ENCODE measurements around the gene PEX5L. TPM values are rescaled to one million over a fixed set of nuclear protein-coding genes. Genes with fewer than 3 reads are reported as not detected.

Gene PEX5L
- total RNA-seq, 1 experiment from 2014 or later, result 0.60 TPM

DNA sequence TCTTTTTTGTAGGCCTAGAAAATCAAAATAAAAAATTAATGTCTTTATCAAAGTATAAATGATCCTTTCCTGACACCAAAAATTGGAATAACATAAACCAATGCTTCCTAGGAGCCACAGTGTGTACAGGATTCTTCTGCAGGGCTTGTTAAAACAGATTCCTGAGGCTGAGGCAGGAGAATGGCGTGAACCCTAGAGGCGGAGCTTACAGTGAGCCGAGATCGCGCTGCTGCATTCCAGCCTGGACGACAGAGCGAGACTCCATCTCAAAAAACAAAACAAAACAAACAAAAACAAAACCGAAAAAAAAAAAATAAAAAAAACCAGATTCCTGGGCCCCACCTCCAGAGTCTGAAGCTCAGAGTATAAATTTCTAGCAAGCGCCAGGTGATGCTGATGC lies 78.0 kb downstream of the PEX5L start:
- Histone ChIP-seq H3K9me2 (replicated peaks; ENCODE audit: insufficient read depth, low read length) (no peaks in the 10 kb centered on the region), H3K36me3 (ENCODE audit: insufficient read depth, low read length) (no peaks in the 10 kb centered on the region), H3K4me1 (ENCODE audit: low read length) (peaks cover 99% of the 10 kb centered on the region), H3K9ac (ENCODE audit: low read length) (no peak overlapping the region), H3K27me3 (ENCODE audit: low read length) (no peaks in the 10 kb centered on the region), H3K9me3 (ENCODE audit: low read length) (no peaks in the 10 kb centered on the region), H3K4me2 (ENCODE audit: low read depth, low read length, poor library complexity, severe bottlenecking) (peak overlapping the region; percentile 81), H4K20me1 (ENCODE audit: insufficient read depth, low read depth, low read length) (no peaks in the 10 kb centered on the region), H3K79me2 (ENCODE audit: low read length) (no peaks in the 10 kb centered on the region), H3K27ac (ENCODE audit: low read length) (peak overlapping the region; percentile 99), H2AFZ (ENCODE audit: low read length) (no peak overlapping the region), H3K4me3 (ENCODE audit: low read length) (no peak overlapping the region)
- DNase-seq, result no peak

DNA sequence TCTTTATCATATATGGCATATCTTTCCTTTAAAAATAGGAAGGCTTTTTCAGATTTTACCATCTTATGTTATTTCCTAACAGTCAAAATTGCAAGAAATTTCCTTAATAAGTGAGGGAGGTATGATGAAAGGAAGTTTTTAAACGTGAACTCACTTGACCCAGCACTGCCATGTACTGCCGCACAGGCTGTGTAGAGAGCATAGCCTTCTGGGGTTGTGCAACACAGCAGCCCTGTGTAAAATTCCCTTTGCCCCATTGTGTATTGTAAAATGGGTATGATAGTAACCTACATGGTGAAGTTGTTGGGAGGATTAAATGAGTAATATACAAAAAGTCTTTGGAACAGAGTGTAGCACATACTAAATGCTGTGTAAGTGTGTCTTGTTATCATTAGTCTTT lies 78.6 kb downstream of the PEX5L start:
- Histone ChIP-seq H3K36me3 (ENCODE audit: insufficient read depth, low read length) (no peaks in the 10 kb centered on the region), H2AFZ (ENCODE audit: low read length) (no peak overlapping the region), H3K4me3 (ENCODE audit: low read length) (peak overlapping the region; percentile 60), H3K27ac (ENCODE audit: low read length) (peak overlapping the region; percentile 99), H3K9me3 (ENCODE audit: low read length) (no peaks in the 10 kb centered on the region), H4K20me1 (ENCODE audit: insufficient read depth, low read depth, low read length) (no peaks in the 10 kb centered on the region), H3K79me2 (ENCODE audit: low read length) (no peaks in the 10 kb centered on the region), H3K9ac (ENCODE audit: low read length) (peak overlapping the region; percentile 77), H3K27me3 (ENCODE audit: low read length) (no peaks in the 10 kb centered on the region), H3K4me1 (ENCODE audit: low read length) (peaks cover 98% of the 10 kb centered on the region), H3K4me2 (ENCODE audit: low read depth, low read length, poor library complexity, severe bottlenecking) (peak overlapping the region; percentile 81), H3K9me2 (replicated peaks; ENCODE audit: insufficient read depth, low read length) (no peaks in the 10 kb centered on the region)
- DNase-seq, result no peak

DNA sequence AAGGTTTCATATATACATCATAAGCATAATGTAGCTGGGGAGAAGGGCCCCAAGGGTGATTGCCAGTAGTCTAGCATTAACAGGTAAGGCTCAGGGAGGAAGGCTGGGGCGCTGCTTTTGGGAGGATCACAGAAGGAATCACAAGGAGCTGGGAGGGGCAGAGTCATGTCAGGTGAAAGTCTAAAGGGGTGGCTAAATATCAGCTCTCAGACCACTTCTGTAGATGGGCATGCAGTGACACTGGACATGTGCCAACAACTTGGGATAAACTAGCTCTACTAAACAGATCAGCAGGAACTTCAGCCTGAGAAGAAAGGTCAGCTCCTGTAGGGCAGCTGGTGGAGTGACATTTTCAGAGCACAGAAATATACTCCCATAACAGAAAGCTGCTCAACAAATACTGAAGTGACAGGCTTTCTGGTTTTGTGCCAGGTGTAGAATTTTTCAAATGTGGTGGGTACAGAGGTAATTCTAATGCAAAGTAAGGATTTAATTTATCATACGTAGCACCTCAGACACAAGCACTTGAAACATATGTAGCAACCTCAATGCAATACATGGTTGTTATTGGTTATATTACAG lies 79.4 kb downstream of the PEX5L start:
- Histone ChIP-seq H2AFZ (ENCODE audit: low read length) (no peak overlapping the region), H3K4me3 (ENCODE audit: low read length) (peak overlapping the region; percentile 60), H3K9ac (ENCODE audit: low read length) (peak overlapping the region; percentile 77), H3K4me2 (ENCODE audit: low read depth, low read length, poor library complexity, severe bottlenecking) (peak overlapping the region; percentile 81), H3K9me3 (ENCODE audit: low read length) (no peaks in the 10 kb centered on the region), H3K27ac (ENCODE audit: low read length) (peak overlapping the region; percentile 99), H3K9me2 (replicated peaks; ENCODE audit: insufficient read depth, low read length) (no peaks in the 10 kb centered on the region), H3K4me1 (ENCODE audit: low read length) (peaks cover 90% of the 10 kb centered on the region), H3K27me3 (ENCODE audit: low read length) (no peaks in the 10 kb centered on the region), H3K36me3 (ENCODE audit: insufficient read depth, low read length) (no peaks in the 10 kb centered on the region), H4K20me1 (ENCODE audit: insufficient read depth, low read depth, low read length) (no peaks in the 10 kb centered on the region), H3K79me2 (ENCODE audit: low read length) (no peaks in the 10 kb centered on the region)
- DNase-seq, result peak; percentile 84

DNA sequence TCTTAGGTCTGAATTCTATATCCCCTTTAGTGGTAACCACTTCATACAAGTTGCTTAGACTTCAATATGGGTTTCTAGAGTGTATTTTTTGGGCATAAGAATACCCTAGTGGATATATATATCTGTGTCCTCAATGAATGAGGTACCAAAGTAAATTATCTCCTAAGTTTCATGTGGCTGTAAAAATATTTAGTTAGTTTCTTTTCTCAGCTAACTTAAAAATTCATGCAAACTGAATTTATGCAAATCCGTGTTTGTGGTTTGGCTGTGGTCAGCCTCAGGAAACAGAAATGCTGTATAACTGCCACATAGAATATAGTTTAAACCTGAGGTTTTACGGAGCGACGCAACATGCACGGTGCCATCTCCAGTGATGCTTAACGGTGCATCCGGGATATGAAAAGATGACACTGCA lies 80.3 kb downstream of the PEX5L start:
- H3K36me3 ChIP-seq (ENCODE audit: insufficient read depth, low read length), result no peaks in the 10 kb centered on the region
- no peaks in the 10 kb centered on the region for H3K9me2 ChIP-seq (replicated peaks; ENCODE audit: insufficient read depth, low read length)
- H3K9me3 ChIP-seq (ENCODE audit: low read length), result no peaks in the 10 kb centered on the region
- DNase-seq, result peak; percentile 93
- peaks cover 82% of the 10 kb centered on the region for H3K4me1 ChIP-seq (ENCODE audit: low read length)
- H3K79me2 ChIP-seq (ENCODE audit: low read length), result no peaks in the 10 kb centered on the region
- peak overlapping the region; percentile 99 for H3K27ac ChIP-seq (ENCODE audit: low read length)
- H4K20me1 ChIP-seq (ENCODE audit: insufficient read depth, low read depth, low read length), result no peaks in the 10 kb centered on the region
- no peaks in the 10 kb centered on the region for H3K27me3 ChIP-seq (ENCODE audit: low read length)
- no peak overlapping the region for H2AFZ ChIP-seq (ENCODE audit: low read length)
- H3K4me3 ChIP-seq (ENCODE audit: low read length), result peak overlapping the region; percentile 60
- H3K9ac ChIP-seq (ENCODE audit: low read length), result peak overlapping the region; percentile 77
- H3K4me2 ChIP-seq (ENCODE audit: low read depth, low read length, poor library complexity, severe bottlenecking), result peak overlapping the region; percentile 81

DNA sequence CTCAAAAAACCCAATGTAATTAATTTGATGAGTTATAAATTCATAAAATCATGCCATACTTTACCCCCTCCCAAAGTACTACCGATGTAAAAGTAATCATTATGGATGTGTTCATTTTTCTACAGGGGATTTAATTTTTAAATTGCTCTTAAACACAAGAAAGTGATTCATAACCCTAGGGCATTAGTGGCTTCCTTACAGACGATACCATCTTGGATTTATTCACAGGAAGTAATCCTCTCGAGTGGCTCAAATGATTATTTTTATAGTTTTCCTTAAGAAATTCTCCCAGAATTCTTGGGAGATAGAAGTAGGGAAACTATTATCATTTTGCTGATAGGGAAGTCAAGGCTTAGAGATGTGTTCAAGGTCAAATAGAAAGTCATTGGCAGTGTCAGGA lies 80.9 kb downstream of the PEX5L start:
- no peaks in the 10 kb centered on the region for H3K9me3 ChIP-seq (ENCODE audit: low read length)
- peak overlapping the region; percentile 60 for H3K4me3 ChIP-seq (ENCODE audit: low read length)
- peak overlapping the region; percentile 81 for H3K4me2 ChIP-seq (ENCODE audit: low read depth, low read length, poor library complexity, severe bottlenecking)
- H3K9me2 ChIP-seq (replicated peaks; ENCODE audit: insufficient read depth, low read length), result no peaks in the 10 kb centered on the region
- peaks cover 82% of the 10 kb centered on the region for H3K4me1 ChIP-seq (ENCODE audit: low read length)
- no peak overlapping the region for H2AFZ ChIP-seq (ENCODE audit: low read length)
- DNase-seq, result no peak
- no peaks in the 10 kb centered on the region for H3K36me3 ChIP-seq (ENCODE audit: insufficient read depth, low read length)
- peak overlapping the region; percentile 59 for H3K9ac ChIP-seq (ENCODE audit: low read length)
- no peaks in the 10 kb centered on the region for H3K27me3 ChIP-seq (ENCODE audit: low read length)
- no peaks in the 10 kb centered on the region for H4K20me1 ChIP-seq (ENCODE audit: insufficient read depth, low read depth, low read length)
- H3K79me2 ChIP-seq (ENCODE audit: low read length), result no peaks in the 10 kb centered on the region
- H3K27ac ChIP-seq (ENCODE audit: low read length), result peak overlapping the region; percentile 99

DNA sequence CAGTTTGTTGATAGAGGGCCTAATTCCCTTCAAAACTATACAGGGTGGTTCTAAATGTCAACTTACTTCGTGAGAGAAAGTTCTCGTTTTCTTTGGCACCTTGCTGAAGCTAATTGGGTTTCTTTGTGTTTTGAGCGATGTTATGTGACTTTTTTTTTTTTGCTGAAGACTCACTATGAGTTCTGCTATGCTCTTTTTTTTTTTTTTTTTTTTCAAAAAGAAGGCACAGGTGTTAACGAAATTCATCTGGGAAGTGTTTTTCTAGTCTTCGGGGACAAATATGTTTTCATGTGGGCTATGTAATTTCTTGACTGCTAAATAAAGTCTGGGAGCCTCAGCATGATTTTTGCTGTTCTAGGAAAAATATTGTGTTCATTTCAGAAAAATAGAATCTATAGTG lies 81.5 kb downstream of the PEX5L start:
- H3K4me1 ChIP-seq (ENCODE audit: low read length), result peaks cover 82% of the 10 kb centered on the region

DNA sequence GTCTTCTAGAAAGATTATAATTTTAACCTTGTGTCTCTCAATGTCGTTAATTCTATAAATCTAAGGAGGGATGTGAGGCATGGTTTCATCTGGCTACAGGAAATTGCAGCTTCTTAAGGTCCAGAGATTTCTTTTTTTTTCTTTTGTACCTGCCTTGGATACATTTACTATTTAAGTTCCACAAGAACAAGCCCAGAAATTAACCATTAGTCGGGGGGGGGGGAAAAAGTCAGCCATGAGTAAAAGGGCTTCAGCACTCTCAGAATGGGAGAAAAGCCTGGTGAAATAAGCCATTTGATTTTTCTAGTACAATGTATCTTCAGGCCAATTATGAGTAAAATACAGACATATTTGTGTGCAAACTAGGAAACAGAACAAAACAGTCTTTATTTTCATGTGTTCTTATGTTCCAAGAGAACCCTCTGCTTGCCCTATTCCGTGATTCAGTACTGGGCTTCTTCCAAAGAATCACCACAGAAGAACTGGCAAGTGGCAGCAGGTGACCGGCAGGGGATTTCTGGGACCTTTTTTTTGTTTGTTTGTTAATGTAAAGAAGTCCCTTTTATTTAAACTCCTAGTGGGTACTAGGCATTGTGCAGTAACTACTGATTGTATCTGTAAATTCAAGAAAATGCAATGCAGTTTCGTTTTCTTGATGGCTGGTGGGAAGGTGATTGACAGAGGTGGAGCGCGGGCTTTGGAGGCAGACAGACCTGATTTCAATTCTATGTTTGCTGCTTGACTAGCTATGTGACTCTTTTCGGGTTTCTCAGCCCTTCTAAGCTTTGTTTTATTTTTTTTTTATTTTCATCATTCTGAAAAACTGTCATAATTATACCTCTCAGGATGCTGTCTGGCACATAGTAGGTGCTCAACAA lies 82.5 kb downstream of the PEX5L start:
- no peak overlapping the region for H3K4me3 ChIP-seq (ENCODE audit: low read length)
- no peaks in the 10 kb centered on the region for H3K36me3 ChIP-seq (ENCODE audit: insufficient read depth, low read length)
- 0 out of 2 replicates have a peak overlapping the region, but pooled peaks have one; percentile 22 for H2AFZ ChIP-seq (ENCODE audit: low read length)
- no peak overlapping the region for H3K4me2 ChIP-seq (ENCODE audit: low read depth, low read length, poor library complexity, severe bottlenecking)
- H3K4me1 ChIP-seq (ENCODE audit: low read length), result peaks cover 82% of the 10 kb centered on the region
- H3K9ac ChIP-seq (ENCODE audit: low read length), result no peak overlapping the region
- H3K27ac ChIP-seq (ENCODE audit: low read length), result peak overlapping the region; percentile 99
- H3K9me3 ChIP-seq (ENCODE audit: low read length), result no peaks in the 10 kb centered on the region
- H3K27me3 ChIP-seq (ENCODE audit: low read length), result no peaks in the 10 kb centered on the region
- H3K9me2 ChIP-seq (replicated peaks; ENCODE audit: insufficient read depth, low read length), result no peaks in the 10 kb centered on the region
- no peaks in the 10 kb centered on the region for H4K20me1 ChIP-seq (ENCODE audit: insufficient read depth, low read depth, low read length)
- no peaks in the 10 kb centered on the region for H3K79me2 ChIP-seq (ENCODE audit: low read length)
- no peak for DNase-seq

More for the DNA sequence above, 81.5 kb downstream of the PEX5L start:
- Histone ChIP-seq H3K9ac (ENCODE audit: low read length) (no peak overlapping the region), H3K27me3 (ENCODE audit: low read length) (no peaks in the 10 kb centered on the region), H3K4me2 (ENCODE audit: low read depth, low read length, poor library complexity, severe bottlenecking) (peak overlapping the region; percentile 81), H2AFZ (ENCODE audit: low read length) (no peak overlapping the region), H3K9me3 (ENCODE audit: low read length) (no peaks in the 10 kb centered on the region), H3K27ac (ENCODE audit: low read length) (peak overlapping the region; percentile 99), H3K79me2 (ENCODE audit: low read length) (no peaks in the 10 kb centered on the region), H3K4me3 (ENCODE audit: low read length) (no peak overlapping the region), H3K9me2 (replicated peaks; ENCODE audit: insufficient read depth, low read length) (no peaks in the 10 kb centered on the region), H3K36me3 (ENCODE audit: insufficient read depth, low read length) (no peaks in the 10 kb centered on the region), H4K20me1 (ENCODE audit: insufficient read depth, low read depth, low read length) (no peaks in the 10 kb centered on the region)
- DNase-seq, result no peak

DNA sequence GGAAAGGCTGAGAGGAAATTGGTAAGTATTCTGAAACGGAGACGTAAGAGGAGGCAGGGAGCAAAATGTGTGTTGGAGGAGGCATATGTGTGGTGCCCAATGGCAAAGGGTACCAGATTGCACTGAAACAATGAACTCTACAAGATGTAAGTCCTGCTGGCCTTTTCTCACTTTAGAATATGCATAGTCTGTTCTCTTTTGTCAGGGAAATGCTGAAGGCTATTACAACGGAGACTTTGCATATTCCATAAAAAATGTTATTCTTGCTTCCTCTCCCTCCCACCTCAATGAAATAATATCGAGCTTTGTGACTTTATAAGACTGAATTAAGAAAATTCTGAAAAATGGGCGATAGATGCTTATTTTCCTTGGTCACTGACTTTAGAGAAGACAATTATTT lies 85.9 kb downstream of the PEX5L start:
- Histone ChIP-seq H3K36me3 (ENCODE audit: insufficient read depth, low read length) (no peaks in the 10 kb centered on the region), H3K27ac (ENCODE audit: low read length) (peak overlapping the region; percentile 97), H3K4me1 (ENCODE audit: low read length) (peaks cover 74% of the 10 kb centered on the region), H3K9me3 (ENCODE audit: low read length) (no peaks in the 10 kb centered on the region), H4K20me1 (ENCODE audit: insufficient read depth, low read depth, low read length) (no peaks in the 10 kb centered on the region), H3K79me2 (ENCODE audit: low read length) (no peaks in the 10 kb centered on the region), H3K9me2 (replicated peaks; ENCODE audit: insufficient read depth, low read length) (no peaks in the 10 kb centered on the region), H3K4me3 (ENCODE audit: low read length) (no peak overlapping the region), H3K9ac (ENCODE audit: low read length) (peak overlapping the region; percentile 26; the same call in 1 of the 2 replicates), H2AFZ (ENCODE audit: low read length) (no peak overlapping the region), H3K4me2 (ENCODE audit: low read depth, low read length, poor library complexity, severe bottlenecking) (peak overlapping the region; percentile 71), H3K27me3 (ENCODE audit: low read length) (no peaks in the 10 kb centered on the region)
- DNase-seq, result no peak
